T-helper 1 cell treated with Interleukin-12 subunit alpha and Interleukin-12 subunit beta and Interleukin-4 antibody, amounts not matched to agents 30 μg/mL and 1 μg/mL, for 36 hours (primary cell): ENCODE data around the gene CEP162.
"Not testable (repeated sequence)": the region's sequence is repeated elsewhere in the genome, so short reads cannot be mapped to it uniquely, and the experiment has no call there.

Experiments
- H3K27ac Mint-ChIP-seq: one replicate; pipeline ENCODE4 v1.8.0; 2021; ENCODE audit warnings: mild to moderate bottlenecking, mixed read lengths
- H3K27me3 Mint-ChIP-seq: one replicate; pipeline ENCODE4 v1.8.0; 2021; ENCODE audit warnings: low read depth, mixed read lengths
- H3K36me3 Mint-ChIP-seq: one replicate; pipeline ENCODE4 v1.8.0; 2021; ENCODE audit warnings: low read depth, mixed read lengths
- H3K4me1 Mint-ChIP-seq: one replicate; pipeline ENCODE4 v1.8.0; 2021; ENCODE audit warnings: low read depth, mixed read lengths
- H3K4me3 Mint-ChIP-seq: one replicate; pipeline ENCODE4 v1.8.0; 2021; ENCODE audit warnings: mild to moderate bottlenecking, moderate library complexity, mixed read lengths
- H3K9me3 Mint-ChIP-seq: one replicate; pipeline ENCODE4 v1.8.0; 2021; ENCODE audit warnings: mixed read lengths

Gene CEP162

DNA sequence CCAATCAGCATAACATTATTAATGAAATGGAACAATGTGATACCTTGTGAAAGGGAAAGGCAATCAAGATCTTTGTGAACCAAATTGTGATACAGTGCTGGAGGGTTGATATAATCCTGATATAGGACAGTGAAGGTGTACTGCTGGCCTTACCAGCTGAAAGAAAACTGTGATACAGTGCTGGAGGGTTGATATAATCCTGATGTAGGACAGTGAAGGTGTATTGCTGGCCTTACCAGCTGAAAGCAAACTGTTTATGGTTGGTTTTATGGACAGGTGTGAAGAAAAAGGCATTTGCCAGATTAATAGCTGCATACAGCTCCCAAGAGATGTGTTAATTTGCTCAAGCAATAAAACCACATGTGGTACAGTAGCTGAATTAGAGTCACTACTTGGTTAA, 119.9 kb downstream of the CEP162 start:
- H3K27me3 Mint-ChIP-seq: no peaks in the 10 kb centered on the region
- H3K4me3 Mint-ChIP-seq: no peak overlapping the region
- no peaks in the 10 kb centered on the region for H3K9me3 Mint-ChIP-seq
- H3K36me3 Mint-ChIP-seq: no peaks in the 10 kb centered on the region
- no peak overlapping the region for H3K27ac Mint-ChIP-seq
- no peaks in the 10 kb centered on the region for H3K4me1 Mint-ChIP-seq

DNA sequence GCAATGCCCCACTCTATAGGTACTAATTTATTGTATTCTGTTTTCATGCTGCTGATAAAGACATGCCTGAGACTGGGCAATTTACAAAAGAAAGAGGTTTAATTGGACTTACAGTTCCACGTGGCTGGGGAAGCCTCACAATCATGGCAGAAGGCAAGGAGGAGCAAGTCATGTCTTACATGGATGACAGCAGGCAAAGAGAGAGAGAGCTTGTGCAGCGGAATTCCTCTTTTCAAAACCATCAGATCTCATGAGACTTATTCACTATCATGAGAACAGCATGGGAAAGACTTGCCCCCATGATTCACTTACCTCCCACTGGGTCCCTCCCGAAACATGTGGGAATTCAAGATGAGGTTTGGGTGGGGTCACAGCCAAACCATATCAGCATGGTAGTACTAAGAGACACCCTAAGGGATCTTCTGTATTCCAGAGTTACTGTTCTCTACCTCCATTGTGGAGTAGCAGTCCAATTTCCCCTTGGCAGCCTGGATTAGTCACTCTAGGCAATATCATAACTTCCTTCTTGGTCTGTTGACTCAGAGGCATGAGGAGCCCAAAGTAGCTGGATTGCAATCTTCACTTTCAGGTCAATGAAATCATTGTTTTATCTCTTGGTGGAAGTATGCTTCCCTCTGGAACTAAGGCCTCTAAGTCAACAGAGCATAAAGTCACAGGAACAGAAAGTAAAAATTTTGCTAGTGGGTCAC, 122.1 kb downstream of the CEP162 start:
- H3K36me3 Mint-ChIP-seq, H3K27ac Mint-ChIP-seq, H3K9me3 Mint-ChIP-seq, H3K4me1 Mint-ChIP-seq, H3K4me3 Mint-ChIP-seq, H3K27me3 Mint-ChIP-seq: not testable (repeated sequence)

DNA sequence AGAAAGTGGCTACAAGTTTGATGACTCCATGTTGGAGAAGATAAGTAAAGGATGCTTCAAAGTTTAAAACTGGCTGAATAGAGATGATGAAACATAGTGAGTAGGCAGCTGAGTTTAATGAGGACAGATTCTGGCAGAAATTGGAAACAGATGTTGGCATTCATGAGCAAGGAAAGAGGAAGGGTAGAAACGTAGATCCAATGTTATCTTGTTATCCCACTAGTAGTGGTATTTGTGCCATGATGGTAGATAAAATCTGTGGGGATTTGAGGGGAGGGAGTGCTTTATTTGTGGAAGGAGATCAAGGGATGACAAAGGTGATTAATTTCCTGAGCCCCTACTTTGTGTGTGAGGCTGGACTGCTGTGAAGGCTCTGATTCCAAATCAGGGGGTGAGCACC, 124.4 kb downstream of the CEP162 start:
- H3K9me3 Mint-ChIP-seq: no peaks in the 10 kb centered on the region
- H3K4me3 Mint-ChIP-seq: no peak overlapping the region
- no peaks in the 10 kb centered on the region for H3K36me3 Mint-ChIP-seq
- no peaks in the 10 kb centered on the region for H3K4me1 Mint-ChIP-seq
- H3K27me3 Mint-ChIP-seq: no peaks in the 10 kb centered on the region
- H3K27ac Mint-ChIP-seq: no peak overlapping the region

DNA sequence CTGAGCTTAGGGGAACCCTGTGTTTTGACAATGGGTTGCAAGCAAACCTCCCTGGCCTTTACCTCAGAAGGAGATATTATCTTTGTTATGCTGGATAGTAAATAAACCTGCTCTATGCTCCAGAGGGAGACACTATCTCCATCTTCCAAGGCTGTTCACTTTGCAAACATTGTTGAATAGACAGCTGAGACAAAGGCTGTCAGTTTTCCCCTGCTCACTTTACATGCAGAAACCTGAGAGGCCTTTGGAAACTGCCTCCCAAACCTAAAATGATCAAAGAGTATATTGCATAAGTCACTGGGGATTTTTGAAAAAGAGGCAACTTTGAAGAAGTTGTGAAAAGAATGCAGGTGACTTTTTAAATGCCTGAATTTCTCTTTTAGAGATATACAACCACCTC, 132.3 kb downstream of the CEP162 start:
- H3K9me3 Mint-ChIP-seq: no peaks in the 10 kb centered on the region
- H3K36me3 Mint-ChIP-seq: no peaks in the 10 kb centered on the region
- H3K27me3 Mint-ChIP-seq: no peaks in the 10 kb centered on the region
- H3K4me3 Mint-ChIP-seq: no peak overlapping the region
- H3K4me1 Mint-ChIP-seq: no peaks in the 10 kb centered on the region
- H3K27ac Mint-ChIP-seq: no peak overlapping the region

DNA sequence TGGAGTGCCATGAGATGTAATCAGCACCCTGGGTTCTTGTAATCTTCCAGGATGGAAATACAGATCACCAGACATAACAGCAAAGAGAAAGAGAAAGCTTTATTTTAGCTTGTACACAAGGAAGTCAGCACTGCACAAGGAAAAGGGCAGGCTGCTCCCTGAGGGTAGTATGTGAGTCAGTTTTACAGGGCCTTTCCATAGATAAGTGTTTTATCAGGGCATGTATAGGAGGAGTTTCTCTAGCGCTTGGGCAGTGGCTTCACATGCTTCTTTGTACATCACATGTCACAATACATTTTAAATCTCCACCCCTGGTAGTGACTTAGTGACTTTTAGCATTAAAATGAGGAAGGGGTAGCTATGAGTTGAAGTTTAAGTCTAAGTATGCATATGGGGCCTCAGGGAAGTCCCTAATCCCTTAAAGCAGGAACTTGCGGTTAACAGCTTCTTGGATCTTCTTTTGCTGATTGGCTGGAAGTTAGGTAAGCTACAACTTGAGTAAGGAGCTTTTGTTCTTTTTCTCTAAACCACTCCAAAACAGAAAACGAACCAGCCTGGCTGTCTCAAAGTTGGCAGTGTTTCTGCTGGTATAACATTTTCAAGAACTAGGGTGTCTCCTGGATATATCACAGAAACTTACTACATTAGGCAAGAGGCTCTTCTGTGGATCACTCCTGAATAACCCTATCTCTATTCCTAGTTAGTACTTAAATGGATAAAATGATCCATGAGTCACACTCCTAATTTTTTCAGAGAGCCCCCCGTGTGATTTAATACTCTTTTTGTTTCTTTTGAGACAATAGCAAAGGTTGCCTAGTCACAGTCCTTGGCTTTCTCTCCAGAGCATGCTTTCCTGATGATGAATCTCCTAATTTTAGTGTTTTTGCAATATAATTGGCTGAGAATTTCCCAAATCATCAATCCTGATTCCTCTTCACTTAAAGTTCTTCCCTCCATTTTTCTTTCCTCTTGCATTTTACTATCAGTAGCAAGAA, 133.7 kb downstream of the CEP162 start:
- Mint-ChIP-seq H3K27me3 (no peaks in the 10 kb centered on the region), H3K4me3 (no peak overlapping the region), H3K36me3 (no peaks in the 10 kb centered on the region), H3K9me3 (no peaks in the 10 kb centered on the region), H3K27ac (no peak overlapping the region), H3K4me1 (no peaks in the 10 kb centered on the region)

- H3K4me3 Mint-ChIP-seq: no peak overlapping the region
- H3K27ac Mint-ChIP-seq: no peak overlapping the region
- no peaks in the 10 kb centered on the region for H3K36me3 Mint-ChIP-seq
- no peaks in the 10 kb centered on the region for H3K4me1 Mint-ChIP-seq
- no peaks in the 10 kb centered on the region for H3K27me3 Mint-ChIP-seq
- H3K9me3 Mint-ChIP-seq: no peaks in the 10 kb centered on the region
Measured at GRCh38 chr6:84089552-84089951, 137.9 kb downstream of the CEP162 start.

- H3K4me1 Mint-ChIP-seq: no peaks in the 10 kb centered on the region
- H3K27me3 Mint-ChIP-seq: no peaks in the 10 kb centered on the region
- no peaks in the 10 kb centered on the region for H3K9me3 Mint-ChIP-seq
- H3K4me3 Mint-ChIP-seq: no peak overlapping the region
- no peak overlapping the region for H3K27ac Mint-ChIP-seq
- no peaks in the 10 kb centered on the region for H3K36me3 Mint-ChIP-seq
Measured at GRCh38 chr6:84089081-84089480, 138.4 kb downstream of the CEP162 start.

DNA sequence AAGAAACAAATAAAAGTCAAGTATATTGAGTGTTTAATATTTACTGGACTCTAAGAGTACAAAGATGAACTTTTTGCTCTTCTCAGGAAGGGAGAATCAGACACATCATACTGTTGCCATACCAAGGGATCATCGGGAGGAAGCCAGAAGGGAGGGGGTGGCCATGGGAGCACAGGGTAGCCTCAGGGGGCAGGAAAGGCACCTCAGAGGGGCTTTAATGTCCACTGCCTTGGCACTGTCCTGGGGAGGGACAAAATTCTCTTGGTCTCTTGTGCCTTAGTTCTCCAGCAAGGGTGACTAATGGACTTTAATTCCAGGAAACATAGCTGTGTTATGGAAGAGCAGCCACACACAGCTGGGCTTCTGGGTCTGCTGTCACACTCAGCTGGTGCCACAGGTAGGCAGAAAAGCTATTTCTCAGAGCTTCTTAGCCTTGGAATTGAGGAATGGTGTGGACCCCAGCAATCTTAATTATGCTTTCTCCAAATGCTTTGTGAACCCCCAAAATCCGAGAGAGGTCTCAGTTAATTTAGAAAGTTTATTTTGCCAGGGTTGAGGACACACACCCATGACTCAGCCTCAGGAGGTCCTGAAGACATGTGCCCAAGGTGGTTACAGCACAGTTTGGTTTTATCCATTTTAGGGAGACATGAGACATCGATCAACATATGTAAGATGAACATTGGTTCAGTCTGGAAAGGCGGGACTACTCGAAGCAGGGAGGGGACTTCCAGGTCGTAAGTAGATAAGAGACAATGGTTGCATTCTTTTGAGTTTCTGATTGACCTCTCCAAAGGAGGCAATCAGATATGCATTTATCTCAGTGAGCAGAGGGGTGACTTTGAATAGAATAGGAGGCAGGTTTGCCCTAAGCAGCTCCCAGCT, 140.7 kb downstream of the CEP162 start:
- no peaks in the 10 kb centered on the region for H3K4me1 Mint-ChIP-seq
- H3K4me3 Mint-ChIP-seq: no peak overlapping the region
- no peaks in the 10 kb centered on the region for H3K36me3 Mint-ChIP-seq
- no peak overlapping the region for H3K27ac Mint-ChIP-seq
- H3K27me3 Mint-ChIP-seq: no peaks in the 10 kb centered on the region
- no peaks in the 10 kb centered on the region for H3K9me3 Mint-ChIP-seq

DNA sequence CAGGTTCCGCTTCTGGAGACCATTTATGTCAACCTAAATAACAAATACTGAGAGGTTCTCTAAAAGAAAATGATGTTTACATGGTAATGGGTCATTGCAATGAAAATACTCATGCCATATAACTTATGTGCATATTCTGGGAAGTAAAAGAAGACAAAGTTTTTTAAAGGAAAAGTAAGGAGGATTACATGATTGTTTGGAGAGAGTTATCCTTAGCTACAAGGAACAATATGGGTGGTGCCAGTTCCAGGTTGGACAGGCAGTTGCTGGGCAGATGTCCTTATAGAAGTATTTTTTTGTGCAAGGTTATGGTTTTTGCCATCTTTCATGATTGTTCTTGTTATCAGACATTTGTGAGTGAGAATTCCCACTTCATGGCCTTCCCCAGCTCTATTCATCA, 141.4 kb downstream of the CEP162 start:
- H3K4me1 Mint-ChIP-seq: no peaks in the 10 kb centered on the region
- H3K36me3 Mint-ChIP-seq: no peaks in the 10 kb centered on the region
- H3K9me3 Mint-ChIP-seq: no peaks in the 10 kb centered on the region
- no peak overlapping the region for H3K27ac Mint-ChIP-seq
- H3K27me3 Mint-ChIP-seq: no peaks in the 10 kb centered on the region
- H3K4me3 Mint-ChIP-seq: no peak overlapping the region

DNA sequence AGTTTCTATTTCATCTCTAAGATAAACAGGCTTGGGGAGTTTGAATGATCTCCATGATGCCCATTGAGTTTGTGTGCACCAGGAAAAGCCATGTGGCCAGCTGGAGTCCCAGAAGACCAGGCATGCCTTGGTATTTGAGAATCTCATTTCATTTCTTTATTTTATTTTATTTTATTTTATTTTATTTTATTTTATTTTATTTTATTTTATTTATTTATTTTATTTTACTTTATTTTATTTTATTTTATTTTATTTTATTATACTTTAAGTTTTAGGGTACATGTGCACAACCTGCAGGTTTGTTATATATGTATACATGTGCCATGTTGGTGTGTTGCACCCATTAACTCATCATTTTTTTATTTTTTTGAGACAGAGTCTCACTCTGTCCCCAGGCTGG, 142.7 kb downstream of the CEP162 start:
- H3K4me3 Mint-ChIP-seq, H3K27ac Mint-ChIP-seq, H3K27me3 Mint-ChIP-seq, H3K36me3 Mint-ChIP-seq, H3K4me1 Mint-ChIP-seq, H3K9me3 Mint-ChIP-seq: not testable (repeated sequence)

GRCh38 chr6:84082689-84083265, 144.7 kb downstream of the CEP162 start:
- no peaks in the 10 kb centered on the region for H3K27me3 Mint-ChIP-seq
- H3K4me3 Mint-ChIP-seq: no peak overlapping the region
- H3K36me3 Mint-ChIP-seq: no peaks in the 10 kb centered on the region
- no peaks in the 10 kb centered on the region for H3K9me3 Mint-ChIP-seq
- H3K27ac Mint-ChIP-seq: no peak overlapping the region
- H3K4me1 Mint-ChIP-seq: no peaks in the 10 kb centered on the region

- Mint-ChIP-seq H3K4me1 (no peaks in the 10 kb centered on the region), H3K27ac (no peak overlapping the region), H3K9me3 (no peaks in the 10 kb centered on the region), H3K27me3 (no peaks in the 10 kb centered on the region), H3K36me3 (no peaks in the 10 kb centered on the region), H3K4me3 (no peak overlapping the region)
Measured at GRCh38 chr6:84081222-84081621, 146.2 kb downstream of the CEP162 start.

DNA sequence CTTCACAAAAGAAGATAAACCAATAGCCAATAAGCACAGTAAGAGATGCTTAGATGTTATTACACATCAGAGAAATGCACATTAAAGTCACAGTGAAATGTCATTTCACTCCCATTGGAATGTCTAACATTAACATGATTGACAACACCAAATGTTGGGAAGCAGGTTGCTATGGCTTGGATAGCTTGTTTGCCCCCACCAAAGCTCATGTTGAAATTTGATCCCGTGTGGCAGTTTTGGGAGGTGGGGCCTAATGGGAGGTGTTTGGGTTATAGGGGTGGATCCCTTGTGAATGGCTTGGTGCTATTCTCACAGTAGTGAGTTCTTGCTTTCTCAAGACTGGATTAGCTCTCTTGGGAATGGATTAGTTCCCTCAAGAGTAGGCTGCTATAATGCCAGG, 149.1 kb downstream of the CEP162 start:
- Mint-ChIP-seq H3K36me3 (no peaks in the 10 kb centered on the region), H3K4me3 (no peak overlapping the region), H3K27ac (no peak overlapping the region), H3K9me3 (no peaks in the 10 kb centered on the region), H3K4me1 (no peaks in the 10 kb centered on the region), H3K27me3 (no peaks in the 10 kb centered on the region)

DNA sequence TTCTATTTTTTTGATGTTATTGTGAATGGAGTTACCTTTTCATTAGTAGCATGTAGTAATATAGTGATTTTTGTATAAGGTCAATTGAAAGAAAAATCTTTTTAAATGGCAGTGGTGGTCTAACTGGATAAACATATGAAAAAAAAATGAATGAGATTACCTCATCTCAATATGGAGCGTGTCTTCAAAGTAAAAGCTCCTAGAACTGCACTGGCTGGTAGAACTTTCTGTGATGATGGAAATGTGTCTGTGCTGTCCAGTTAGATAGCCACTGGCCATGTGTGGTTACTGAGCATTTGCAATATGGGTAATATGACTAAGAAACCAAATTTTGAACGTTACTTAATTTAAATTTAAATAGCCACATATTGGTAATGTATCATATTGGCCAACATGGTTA, 149.8 kb downstream of the CEP162 start:
- H3K36me3 Mint-ChIP-seq: no peaks in the 10 kb centered on the region
- no peaks in the 10 kb centered on the region for H3K9me3 Mint-ChIP-seq
- H3K27me3 Mint-ChIP-seq: no peaks in the 10 kb centered on the region
- no peak overlapping the region for H3K27ac Mint-ChIP-seq
- no peaks in the 10 kb centered on the region for H3K4me1 Mint-ChIP-seq
- no peak overlapping the region for H3K4me3 Mint-ChIP-seq
